Measurements from ENCODE around the gene SZT2. TPM values are rescaled to one million over a fixed set of nuclear protein-coding genes. Genes with fewer than 3 reads are reported as not detected.

The SZT2 gene
- total RNA-seq = 21.3 TPM

DNA sequence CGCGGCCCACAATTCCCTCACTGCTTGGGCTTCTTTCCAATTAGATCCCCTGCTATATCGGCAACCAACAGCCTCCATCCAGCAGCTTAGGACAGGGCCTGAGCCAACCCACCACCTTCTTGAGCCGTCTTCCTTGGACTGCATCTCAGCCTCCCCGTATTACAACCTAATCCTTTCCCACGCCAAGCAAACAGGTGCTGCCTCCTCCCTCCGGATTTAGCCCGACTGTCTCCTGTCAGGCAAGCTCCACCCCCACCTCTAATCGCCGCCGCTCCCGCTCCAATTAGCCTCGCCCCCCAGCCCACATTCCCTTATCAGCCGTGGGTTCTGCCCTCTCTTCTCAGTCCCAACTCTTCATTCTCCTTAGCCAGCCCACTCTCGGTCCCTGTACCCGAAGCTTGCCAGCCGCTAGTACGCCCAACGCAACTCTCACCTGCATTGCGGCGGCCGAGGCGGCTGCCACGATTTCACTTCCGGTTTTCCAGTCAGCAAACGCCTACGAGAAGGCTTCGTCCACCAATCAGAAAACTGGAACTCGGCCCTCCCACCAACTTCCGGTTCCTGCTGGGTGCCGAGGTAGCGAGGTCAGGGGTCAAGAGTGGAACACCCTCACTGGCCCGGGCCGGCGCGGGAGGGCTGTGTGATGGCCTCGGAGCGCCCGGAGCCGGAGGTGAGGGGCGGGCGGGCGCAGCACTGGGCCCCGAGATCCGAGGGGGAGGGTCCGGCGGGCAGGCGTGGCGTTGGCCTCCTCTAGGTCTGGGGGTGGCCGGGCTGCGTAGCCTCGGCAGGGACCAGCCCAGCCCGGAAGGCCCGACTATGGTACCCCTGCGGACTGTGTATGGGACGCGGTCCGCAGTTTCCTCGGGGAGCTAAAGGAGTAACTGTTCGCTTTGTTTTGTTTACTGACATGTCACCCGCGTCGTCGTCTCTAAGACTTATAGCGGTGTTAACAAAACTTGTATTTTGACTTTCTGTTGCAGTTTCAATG, at the start of gene SZT2, which contains the start of gene MED8:
Gene SZT2 (plus strand): TSS at position 574 of the 988 bp plus-strand sequence. CDS start 70 bp downstream, at position 644.
Gene MED8 (minus strand): TSS at position 475 of the 988 bp plus-strand sequence. CDS start 36 bp downstream, at position 439.
- ATAC-seq = peak; percentile 99
- peak; percentile 98 for DNase-seq (ENCODE audit: low spot score)

DNA sequence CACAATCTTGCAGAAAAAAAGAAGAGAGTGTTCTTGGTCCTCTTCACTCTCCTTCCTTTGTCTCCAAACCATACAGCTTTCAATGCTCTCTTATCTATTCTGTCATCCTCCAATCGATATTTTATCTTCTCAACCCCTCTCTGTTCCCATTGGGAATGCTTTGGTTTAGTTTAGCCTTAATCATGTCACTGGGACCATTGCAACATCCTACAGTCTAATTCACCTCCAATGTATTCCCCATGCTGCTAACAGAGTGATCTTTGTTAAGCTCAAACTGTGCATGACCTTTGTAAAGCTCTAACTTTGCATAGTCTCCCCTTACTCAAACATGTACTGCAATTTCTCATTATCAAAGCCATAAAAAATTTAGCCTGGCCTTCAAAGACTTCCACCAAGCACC, 49.1 kb upstream of the SZT2 start:
- ATAC-seq (no peak), DNase-seq (ENCODE audit: low spot score) (no peak)

DNA sequence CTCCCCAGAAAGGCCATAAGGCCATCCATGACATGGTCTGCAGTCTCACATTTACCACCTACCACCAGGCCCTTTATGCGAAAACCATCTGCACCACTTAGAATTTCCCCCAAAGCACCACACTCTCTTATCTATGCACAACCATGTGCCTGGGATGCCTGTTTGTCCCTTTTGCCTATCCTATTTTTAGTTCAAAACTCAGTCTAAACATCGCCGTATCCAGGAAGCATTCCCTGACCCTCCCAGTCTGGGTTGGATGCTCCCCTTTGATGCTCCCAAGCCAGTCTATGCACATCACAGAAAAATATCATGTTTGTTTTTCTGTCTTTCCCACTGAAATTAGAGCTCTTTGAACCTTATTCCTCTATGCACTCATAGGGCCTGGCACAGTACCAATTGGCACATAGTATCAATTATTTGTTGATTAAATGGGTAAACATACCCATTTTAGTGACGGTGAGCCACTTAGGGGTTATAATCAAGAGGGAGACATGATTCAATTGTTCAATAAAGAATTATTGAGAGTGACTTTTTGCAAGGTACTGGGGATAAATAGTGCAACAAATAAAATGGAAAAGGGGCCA, 45.3 kb upstream of the SZT2 start:
- ATAC-seq (no peak), DNase-seq (ENCODE audit: low spot score) (no peak)

DNA sequence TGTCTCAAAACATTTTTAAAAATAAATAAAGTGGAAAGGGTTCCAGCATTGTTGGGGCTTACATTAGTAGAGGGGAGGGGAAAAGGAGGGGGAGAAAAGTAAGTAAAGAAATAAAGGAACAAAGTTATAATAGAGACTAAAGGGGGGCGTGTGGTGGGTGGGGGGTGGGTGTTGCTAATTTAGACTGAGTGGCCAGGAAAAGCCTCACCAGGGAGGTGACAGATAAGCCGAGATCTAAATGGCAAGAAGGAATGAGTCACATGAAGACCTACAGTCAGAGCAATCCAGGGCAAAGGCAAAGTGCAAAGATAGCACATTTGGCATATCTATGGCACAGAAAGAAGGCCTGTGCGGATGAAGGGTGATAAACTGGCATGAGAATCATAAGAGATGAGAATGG, 44.6 kb upstream of the SZT2 start:
- ATAC-seq (no peak), DNase-seq (ENCODE audit: low spot score) (no peak)

DNA sequence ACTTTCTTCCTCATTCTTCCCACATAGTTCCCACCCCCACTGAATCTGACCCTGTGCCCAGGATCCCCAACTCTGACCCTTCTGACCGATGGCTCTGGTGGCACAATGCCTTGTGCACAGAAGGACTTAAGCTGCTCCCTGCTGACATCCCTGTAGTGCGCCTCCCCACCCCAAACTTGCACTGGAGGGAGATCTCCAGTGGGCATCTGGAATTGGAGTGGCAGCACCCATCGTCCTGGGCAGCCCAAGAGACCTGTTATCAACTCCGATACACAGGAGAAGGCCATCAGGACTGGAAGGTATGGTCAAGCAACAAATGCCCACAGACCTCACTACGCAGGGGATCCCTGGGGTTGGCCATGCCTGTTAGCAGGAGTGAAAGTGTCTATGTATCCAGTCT, 43.1 kb upstream of the SZT2 start:
- ATAC-seq = no peak
- DNase-seq (ENCODE audit: low spot score) = no peak

DNA sequence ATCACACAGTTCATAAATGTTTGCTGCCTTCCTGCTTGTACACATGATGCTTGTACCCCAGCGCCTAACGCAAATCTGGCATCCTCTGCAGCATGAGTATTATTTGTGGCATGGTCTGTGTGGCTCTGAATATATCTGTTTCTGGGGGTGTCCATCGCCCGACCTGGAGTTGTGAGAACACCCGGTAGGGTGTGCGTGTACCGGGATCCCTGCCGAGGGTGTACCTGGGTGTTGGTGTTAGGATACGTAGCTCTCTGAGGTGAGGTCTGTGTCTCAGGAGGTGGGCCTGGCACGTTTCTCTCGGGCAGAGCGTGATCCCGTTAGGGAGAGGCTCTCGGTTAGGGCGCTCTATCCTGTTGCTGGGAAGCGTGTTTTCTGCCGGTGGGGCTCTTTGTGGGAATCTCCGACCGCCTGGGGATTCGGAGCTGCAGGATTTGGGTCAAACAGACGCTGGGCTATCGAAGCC, 41.3 kb upstream of the SZT2 start:
- no peak for DNase-seq (ENCODE audit: low spot score)
- peak; percentile 17 for ATAC-seq

DNA sequence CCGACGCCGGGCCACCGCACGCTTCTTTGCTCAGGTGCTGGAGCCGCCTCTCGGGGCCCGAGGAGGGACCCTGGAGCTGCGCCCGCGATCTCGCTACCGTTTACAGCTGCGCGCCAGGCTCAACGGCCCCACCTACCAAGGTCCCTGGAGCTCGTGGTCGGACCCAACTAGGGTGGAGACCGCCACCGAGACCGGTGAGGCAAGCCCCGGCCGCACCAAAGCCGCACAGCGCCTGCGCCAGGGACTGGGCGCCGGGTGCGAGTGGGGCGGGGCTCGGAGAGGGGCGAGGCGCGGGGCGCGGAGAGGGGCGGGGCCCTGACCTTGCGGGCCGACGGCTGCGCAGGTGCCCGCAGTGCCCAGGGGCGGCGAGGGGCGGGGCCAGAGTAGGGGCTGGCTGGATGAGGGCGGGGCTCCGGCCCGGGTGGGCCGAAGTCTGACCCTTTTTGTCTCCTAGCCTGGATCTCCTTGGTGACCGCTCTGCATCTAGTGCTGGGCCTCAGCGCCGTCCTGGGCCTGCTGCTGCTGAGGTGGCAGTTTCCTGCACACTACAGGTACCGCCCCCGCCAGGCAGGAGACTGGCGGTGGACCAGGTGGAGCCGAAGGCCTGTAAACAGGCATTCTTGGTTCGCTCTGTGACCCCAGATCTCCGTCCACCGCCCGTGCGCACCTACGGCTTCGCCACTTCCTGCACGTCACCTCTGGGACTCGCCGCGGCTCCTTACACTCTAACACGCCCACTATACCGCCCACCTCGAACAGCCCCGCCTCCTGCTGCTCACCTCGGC, 40.7 kb upstream of the SZT2 start:
- DNase-seq (ENCODE audit: low spot score) = peak; percentile 96
- peak; percentile 94 for ATAC-seq

DNA sequence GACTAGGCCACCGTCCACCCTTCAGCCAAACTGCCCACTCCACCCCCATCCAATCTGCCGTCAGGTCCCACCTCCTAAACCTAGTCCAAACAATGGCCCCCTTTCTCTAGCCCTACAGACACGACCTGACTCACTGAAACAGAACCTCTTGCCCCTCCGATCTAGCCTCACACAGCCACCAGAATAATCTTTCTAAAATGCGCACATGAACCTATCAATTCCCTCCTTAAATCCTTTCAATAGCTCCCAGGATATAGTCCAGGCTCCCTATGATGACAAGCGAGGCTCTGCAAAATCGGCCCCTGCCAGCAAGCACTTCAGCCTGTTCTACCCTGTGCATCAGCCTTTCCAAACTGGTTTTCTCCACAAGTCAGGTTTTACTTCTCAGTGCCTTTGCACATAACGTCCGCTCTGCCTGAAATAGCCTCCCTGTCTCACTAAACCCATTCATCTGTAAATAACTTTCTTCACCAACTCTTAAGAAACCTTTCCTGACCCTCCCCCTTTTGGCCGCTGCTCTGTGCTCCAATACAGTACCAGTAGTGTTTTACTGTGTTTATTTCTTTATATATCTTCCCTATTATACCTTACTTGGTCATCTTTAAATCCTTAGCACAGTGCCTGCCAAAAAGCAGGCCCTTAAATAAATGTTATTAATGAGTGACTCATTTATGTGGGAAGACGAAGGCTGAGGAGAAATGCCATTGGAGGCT, 39.9 kb upstream of the SZT2 start:
- ATAC-seq (no peak), DNase-seq (ENCODE audit: low spot score) (no peak)

DNA sequence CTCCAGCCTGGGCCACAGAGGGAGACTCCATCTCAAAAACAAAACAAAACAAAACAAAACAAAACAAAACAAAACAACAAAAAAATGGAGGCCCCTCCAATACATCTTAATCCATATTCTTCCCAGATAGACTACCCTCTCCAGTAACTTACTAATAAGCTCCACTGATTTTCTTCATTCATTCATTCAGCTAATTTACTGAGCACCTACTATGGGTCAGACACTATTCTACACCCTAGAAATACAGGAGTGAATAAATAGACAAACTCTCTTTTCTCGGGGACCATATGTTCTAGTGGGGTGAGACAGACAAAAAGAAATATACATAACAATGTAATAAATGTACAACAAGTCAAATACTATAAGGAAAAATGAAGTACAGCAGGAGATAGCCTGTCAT, 38.7 kb upstream of the SZT2 start:
- DNase-seq (ENCODE audit: low spot score) = no peak
- ATAC-seq = no peak

DNA sequence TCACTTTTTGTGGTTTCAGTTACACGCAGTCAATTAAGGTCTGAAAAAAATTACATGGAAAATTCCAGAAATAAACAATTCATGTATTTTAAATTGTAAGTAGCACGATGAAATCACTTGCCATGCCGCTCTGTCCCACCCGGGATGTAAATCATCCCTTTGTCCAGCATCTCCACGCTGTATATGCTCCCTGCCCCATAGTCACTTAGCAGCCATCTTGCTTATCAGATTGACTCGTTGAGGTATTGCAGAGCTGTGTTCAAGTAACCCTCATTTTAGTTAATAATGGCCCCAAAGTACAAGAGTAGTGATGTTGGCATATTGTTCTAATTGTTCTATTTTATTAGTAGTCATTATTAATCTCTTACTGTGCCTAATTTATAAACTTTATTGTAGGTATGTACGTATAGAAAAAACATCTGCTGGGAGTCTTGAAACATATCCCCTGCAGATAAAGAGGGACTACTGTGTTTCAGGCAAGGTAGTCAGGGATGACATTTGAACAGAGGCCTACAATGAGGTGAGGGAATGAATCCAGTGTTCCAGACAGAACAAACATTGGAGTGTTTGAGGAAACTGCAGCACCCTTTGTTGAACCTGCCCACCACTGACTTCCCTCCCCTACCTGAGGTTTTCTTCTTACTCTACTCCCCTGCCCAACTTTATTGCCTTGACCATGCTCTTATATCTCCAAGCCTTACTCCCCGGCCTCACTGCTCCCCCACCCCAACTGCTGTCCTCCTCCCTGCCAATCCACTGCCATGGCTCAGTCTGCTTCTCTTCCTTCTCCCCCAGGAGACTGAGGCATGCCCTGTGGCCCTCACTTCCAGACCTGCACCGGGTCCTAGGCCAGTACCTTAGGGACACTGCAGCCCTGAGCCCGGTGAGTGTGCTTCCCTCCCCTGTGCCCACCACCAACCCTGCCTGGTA, 38.0 kb upstream of the SZT2 start:
- DNase-seq (ENCODE audit: low spot score) (no peak), ATAC-seq (no peak)

DNA sequence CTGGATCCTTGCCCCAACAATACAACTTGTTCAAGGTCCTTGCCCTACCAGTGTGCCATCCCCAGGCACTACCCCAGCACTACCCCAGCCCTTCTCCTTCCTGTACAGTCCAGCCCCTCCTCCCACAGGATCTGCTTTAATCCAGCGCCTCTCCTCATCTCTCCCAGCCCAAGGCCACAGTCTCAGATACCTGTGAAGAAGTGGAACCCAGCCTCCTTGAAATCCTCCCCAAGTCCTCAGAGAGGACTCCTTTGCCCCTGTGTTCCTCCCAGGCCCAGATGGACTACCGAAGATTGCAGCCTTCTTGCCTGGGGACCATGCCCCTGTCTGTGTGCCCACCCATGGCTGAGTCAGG, 37.4 kb upstream of the SZT2 start:
- DNase-seq (ENCODE audit: low spot score) (no peak), ATAC-seq (no peak)

DNA sequence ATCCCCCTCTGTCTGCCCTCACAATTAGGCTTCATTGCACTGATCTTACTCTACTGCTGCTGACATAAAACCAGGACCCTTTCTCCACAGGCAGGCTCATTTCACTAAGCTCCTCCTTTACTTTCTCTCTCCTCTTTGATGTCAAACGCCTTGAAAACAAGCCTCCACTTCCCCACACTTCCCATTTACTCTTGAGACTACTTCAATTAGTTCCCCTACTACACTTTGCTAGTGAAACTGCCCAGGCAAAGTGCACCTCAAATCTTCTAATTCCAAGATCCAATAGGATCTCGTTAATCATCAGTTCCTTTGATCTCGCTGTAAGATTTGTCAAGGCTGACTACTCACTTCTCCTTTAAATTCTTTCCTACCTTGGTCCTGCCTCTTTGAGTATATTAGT, 36.8 kb upstream of the SZT2 start:
- ATAC-seq (no peak), DNase-seq (ENCODE audit: low spot score) (no peak)

DNA sequence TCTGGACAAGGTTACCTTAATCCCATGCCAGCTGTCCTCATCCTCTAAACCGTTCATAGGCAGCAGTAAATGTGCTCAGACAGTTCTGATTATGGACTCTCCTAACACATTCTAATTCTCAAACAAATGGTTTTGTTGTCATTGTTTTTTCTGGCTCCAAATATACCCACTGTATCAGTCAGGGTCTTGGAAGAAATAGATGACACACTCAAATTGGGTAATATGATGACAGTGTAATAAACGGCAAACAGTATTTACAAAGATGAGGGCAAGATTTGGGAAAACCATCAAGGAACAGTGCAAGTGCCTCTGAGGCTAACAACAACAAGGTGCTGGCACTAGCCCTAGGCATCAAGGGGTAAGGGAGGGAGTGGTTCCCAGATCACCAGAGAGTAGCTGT, 35.2 kb upstream of the SZT2 start:
- no peak for DNase-seq (ENCODE audit: low spot score)
- no peak for ATAC-seq

DNA sequence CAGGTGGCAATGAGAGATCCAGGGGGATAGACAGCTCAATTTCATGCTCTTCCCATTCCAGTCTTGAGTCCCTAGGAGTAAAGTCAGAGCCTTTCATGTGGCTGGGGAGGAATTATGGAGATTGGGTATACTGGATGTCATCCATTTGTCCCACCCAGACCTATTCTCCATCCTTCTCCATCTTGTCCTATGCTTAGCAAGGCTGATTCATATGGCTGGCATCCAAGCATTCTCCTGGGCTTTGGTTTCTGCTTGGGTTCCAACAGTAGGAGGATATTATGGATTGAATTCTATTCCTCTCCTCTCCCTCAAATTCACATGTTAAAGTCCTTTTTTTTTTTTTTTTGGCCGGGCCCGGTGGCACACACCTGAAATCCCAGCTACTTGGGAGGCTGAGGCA, 34.8 kb upstream of the SZT2 start:
- DNase-seq (ENCODE audit: low spot score) (no peak), ATAC-seq (no peak)

DNA sequence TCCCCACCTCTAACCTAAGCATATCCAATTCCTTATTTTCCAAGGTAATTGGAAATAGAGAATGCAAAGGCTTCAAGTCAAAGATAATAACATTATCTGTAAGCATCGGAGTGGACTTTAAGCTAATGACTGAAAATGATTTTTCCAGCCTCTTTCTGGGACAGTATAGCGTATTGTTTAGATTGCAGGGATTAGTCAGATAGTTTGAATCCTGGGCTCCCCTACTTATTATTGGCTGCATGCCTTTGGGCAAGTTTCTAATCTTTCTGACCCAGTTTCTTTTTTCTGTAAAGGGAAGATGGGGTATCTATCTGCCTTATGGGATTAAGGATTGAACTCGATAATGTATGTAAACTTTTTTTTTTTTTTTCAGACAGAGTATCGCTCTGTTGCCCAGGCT, 32.4 kb upstream of the SZT2 start:
- no peak for DNase-seq (ENCODE audit: low spot score)
- no peak for ATAC-seq

DNA sequence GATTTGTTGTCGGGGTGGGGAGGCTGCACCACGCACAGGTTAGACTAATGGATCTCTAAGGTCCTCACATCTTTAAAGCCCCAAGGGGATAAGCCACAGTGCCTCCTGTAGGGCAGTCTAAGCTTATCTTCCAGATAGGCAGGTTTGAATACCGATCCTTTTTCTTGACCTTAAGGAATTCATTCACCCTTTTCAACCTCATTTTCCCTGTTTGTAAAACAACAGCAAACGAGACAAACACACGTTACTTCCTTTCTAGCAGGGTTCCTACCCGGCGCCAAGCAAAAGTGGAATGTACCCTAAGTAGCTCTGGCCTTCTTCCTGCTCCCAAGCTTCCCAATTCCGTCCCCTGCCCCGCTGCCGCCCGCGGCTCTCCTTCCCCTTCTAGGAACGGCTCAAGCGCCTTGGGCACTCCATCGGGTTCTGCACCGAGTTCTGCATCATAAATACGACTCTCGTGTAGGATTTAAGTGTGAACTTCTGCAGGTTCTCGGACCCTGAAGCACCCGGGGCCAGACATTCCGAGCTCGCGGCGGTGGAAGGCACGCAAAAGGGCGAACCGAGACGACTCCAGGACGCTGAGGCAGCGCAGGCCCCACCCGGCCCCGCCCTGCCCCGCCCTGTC, 31.5 kb upstream of the SZT2 start:
- peak; percentile 56 for ATAC-seq
- no peak for DNase-seq (ENCODE audit: low spot score)

DNA sequence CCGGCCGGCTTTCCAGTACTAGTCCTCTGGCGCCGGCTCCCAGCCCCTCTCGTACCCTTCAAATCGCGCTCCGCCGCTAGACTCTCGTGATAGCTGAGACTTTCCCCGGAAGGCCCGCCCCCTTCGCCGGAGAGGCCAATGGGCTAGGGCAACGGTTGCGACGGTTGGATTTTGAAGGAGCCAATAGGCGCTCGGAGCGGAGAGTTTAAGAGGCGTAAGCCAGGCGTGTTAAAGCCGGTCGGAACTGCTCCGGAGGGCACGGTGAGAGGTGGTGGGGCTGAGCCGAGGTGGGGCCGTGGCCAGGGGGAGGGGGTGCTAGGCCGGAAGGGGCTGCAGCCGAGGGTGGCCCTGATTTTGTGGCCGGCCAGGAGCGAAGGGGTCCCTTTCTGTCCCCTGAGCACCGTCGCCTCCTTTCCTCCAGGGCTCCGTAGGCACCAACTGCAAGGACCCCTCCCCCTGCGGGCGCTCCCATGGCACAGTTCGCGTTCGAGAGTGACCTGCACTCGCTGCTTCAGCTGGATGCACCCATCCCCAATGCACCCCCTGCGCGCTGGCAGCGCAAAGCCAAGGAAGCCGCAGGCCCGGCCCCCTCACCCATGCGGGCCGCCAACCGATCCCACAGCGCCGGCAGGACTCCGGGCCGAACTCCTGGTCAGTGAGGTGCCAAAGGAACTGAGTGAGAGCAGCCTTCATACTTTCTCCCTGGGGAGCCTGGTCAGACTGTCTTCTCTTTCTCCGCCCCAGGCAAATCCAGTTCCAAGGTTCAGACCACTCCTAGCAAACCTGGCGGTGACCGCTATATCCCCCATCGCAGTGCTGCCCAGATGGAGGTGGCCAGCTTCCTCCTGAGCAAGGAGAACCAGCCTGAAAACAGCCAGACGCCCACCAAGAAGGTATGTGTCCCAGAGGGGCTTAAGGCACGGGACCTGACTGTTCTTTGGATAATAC, 30.7 kb upstream of the SZT2 start, which contains the start of gene CDC20:
Gene CDC20 (plus strand): TSS at position 236 of the 948 bp plus-strand sequence. CDS start 235 bp downstream, at position 471.
- ATAC-seq (peak; percentile 98), DNase-seq (ENCODE audit: low spot score) (peak; percentile 98)

DNA sequence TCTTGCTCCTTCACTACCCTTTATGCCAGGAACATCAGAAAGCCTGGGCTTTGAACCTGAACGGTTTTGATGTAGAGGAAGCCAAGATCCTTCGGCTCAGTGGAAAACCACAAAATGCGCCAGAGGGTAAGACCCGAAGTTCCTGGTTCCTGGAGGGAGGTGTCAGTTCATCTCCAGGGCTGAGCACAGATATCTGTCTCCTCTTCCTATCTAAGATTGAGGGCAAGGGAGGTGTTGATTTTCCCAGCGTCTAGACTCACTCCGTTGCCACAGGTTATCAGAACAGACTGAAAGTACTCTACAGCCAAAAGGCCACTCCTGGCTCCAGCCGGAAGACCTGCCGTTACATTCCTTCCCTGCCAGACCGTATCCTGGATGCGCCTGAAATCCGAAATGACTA, 30.0 kb upstream of the SZT2 start:
- DNase-seq (ENCODE audit: low spot score) = no peak

More for the DNA sequence above, 30.0 kb upstream of the SZT2 start:
- no peak for ATAC-seq
